K562 (cell line): ENCODE results near the gene ZNF362. TPM values are rescaled to one million over a fixed set of nuclear protein-coding genes. Genes with fewer than 3 reads are reported as not detected.
A peak's percentile ranks its signal among the peaks of the same experiment; 100 is the strongest.

ENCODE experiments used
- ATAC-seq: fragments of 200-7000 bp; cut with Tn5 transposase; 3 replicates; pipeline ENCODE4 v1.9.1; 2020; ENCODE audit warnings: moderate library complexity
- BruUV-seq: library from RNA; stranded (reverse); fragments of 400-500 nt; replicated peaks from 2 replicates; lab custom pipeline; 2021; lab: Mats Ljungman, UMichigan
- CTCF ChIA-PET: fragments of 300-600 bp; formaldehyde crosslinking; extraction: SDS; loops from one replicate; lab custom pipeline; 2021; ENCODE audit warnings: low intra/inter-chr PET ratio; lab: Yijun Ruan, JAX
- POLR2A ChIA-PET: fragments of 300-600, 350-650 bp; sonication (Branson Sonifier 250); formaldehyde crosslinking; extraction: SDS; loops from one replicate; lab custom pipeline; 2021; ENCODE audit warnings: antibody characterized with exemption, inconsistent platforms; lab: Yijun Ruan, JAX
- DNase-seq, 4 experiments: peaks; one replicate each; pipeline versions ENCODE4 v3.0.0 to v3.0.0-alpha.2; 2011 to 2018; ENCODE audit warnings: low spot score in 3 of 4, mixed read lengths in 3 of 4; ENCODE audit errors: extremely low read depth in 1 of 4
- FAIRE-seq: peaks from 2 replicates; lab custom pipeline; 2011; peaks lifted over from hg19 to GRCh38; lab: Jason Lieb, UNC
- H2AFZ ChIP-seq: 2 replicates; pipeline ENCODE4 v1.6.0; 2011; ENCODE audit warnings: low read depth, low read length, control low read depth, inconsistent platforms
- H3K27ac ChIP-seq: fragments of 200-600 bp; 3 replicates; pipeline ENCODE4 v1.8.0; 2011; ENCODE audit warnings: low read depth, mild to moderate bottlenecking, control low read depth, inconsistent platforms, low read length, moderate library complexity, mixed read lengths; ENCODE audit errors: extremely low read depth
- H3K27me3 ChIP-seq, 2 experiments: fragments of 300-600 bp in 1 of 2; 2 replicates in 1 of 2; 3 replicates in 1 of 2; pipeline versions ENCODE4 v1.6.0 to v1.8.0; 2011; ENCODE audit warnings: inconsistent platforms in 2 of 2, low read length in 2 of 2, mild to moderate bottlenecking in 1 of 2, mixed read lengths in 1 of 2, moderate library complexity in 1 of 2; ENCODE audit not compliant: control insufficient read depth in 2 of 2, insufficient read depth in 2 of 2
- H3K36me3 ChIP-seq: fragments of 300-600 bp; 3 replicates; pipeline ENCODE4 v1.8.0; 2011; ENCODE audit warnings: mild to moderate bottlenecking, low read length, inconsistent platforms; ENCODE audit not compliant: control insufficient read depth, insufficient read depth
- H3K4me1 ChIP-seq, 2 experiments: fragments of 200-600 bp in 1 of 2; replicated peaks in 1 of 2; 2 replicates in 1 of 2; 3 replicates in 1 of 2; pipeline versions ENCODE4 v1.5.1 to v1.8.0; 2011; ENCODE audit warnings: inconsistent platforms in 2 of 2, low read length in 2 of 2, mild to moderate bottlenecking in 1 of 2, mixed read lengths in 1 of 2, moderate library complexity in 1 of 2; ENCODE audit not compliant: control insufficient read depth in 2 of 2, insufficient read depth in 2 of 2
- H3K4me2 ChIP-seq: 2 replicates; pipeline ENCODE4 v1.6.1; 2011; ENCODE audit warnings: low read length, control low read depth, inconsistent platforms, mixed read lengths; ENCODE audit not compliant: insufficient read depth
- H3K4me3 ChIP-seq: fragments of 200-600 bp; sonication (generic), shearing (Covaris generic); 2 replicates; pipeline ENCODE4 v1.5.1; 2016; ENCODE audit warnings: control low read depth, inconsistent platforms
- H3K79me2 ChIP-seq: fragments of 200-600 bp; 3 replicates; pipeline ENCODE4 v1.8.0; 2011; ENCODE audit warnings: low read length, inconsistent platforms; ENCODE audit not compliant: control insufficient read depth, insufficient read depth
- H3K9ac ChIP-seq, 2 experiments: 2 replicates each; pipeline versions ENCODE4 v1.6.0 to v1.6.1; 2011; ENCODE audit warnings: low read depth in 2 of 2, low read length in 2 of 2, control low read depth in 1 of 2, inconsistent platforms in 1 of 2, mild to moderate bottlenecking in 1 of 2, mixed read lengths in 1 of 2; ENCODE audit not compliant: insufficient read depth in 1 of 2
- H3K9me1 ChIP-seq: one replicate; pipeline ENCODE4 v1.6.0; 2011; ENCODE audit warnings: inconsistent platforms, mild to moderate bottlenecking, low read length, moderate library complexity; ENCODE audit not compliant: control insufficient read depth, insufficient read depth
- H3K9me3 ChIP-seq: replicated peaks from 2 replicates; pipeline ENCODE4 v1.5.1; 2011; ENCODE audit warnings: low read depth, low read length, inconsistent platforms; ENCODE audit not compliant: control insufficient read depth, insufficient read depth
- H4K20me1 ChIP-seq: replicated peaks from 2 replicates; pipeline ENCODE4 v1.6.1; 2011; ENCODE audit warnings: low read length, inconsistent platforms, mixed read lengths; ENCODE audit not compliant: control insufficient read depth, insufficient read depth
- ARID2 ChIP-seq: fragments of 450-650 bp; IDR thresholded peaks from 2 replicates; pipeline ENCODE4 v1.6.1; 2017; ENCODE audit warnings: antibody characterized with exemption, mild to moderate bottlenecking
- CBFA2T2 ChIP-seq: fragments of 450-650 bp; conservative IDR thresholded peaks from 2 replicates; pipeline ENCODE4 v1.6.1; 2017; ENCODE audit warnings: mild to moderate bottlenecking
- CBX3 ChIP-seq, 2 experiments: IDR thresholded peaks; 1 replicate in 1 of 2; 2 replicates in 1 of 2; pipeline ENCODE4 v1.6.1; 2012; ENCODE audit warnings: inconsistent platforms in 2 of 2, low read length in 2 of 2, borderline replicate concordance in 1 of 2, control low read depth in 1 of 2
- EHMT2 ChIP-seq: fragments of 450-650 bp; IDR thresholded peaks from 2 replicates; pipeline ENCODE4 v1.6.1; 2018; ENCODE audit warnings: antibody characterized with exemption
- FOS ChIP-seq: IDR thresholded peaks from 3 replicates; pipeline ENCODE4 v1.6.1; 2011; ENCODE audit not compliant: insufficient read length; ENCODE audit errors: extremely low read depth
- HNRNPH1 ChIP-seq: fragments of 200-400 bp; formaldehyde crosslinking; optimal IDR thresholded peaks from 2 replicates; pipeline ENCODE3; 2017; ENCODE audit warnings: low read depth, mild to moderate bottlenecking, low read length, moderate library complexity
- NFYB ChIP-seq: IDR thresholded peaks from 2 replicates; pipeline ENCODE4 v1.6.1; 2011; ENCODE audit warnings: mild to moderate bottlenecking, moderate library complexity; ENCODE audit not compliant: insufficient read length; ENCODE audit errors: extremely low read depth
- PHF20 ChIP-seq: fragments of 450-650 bp; IDR thresholded peaks from 2 replicates; pipeline ENCODE4 v1.6.1; 2018; ENCODE audit not compliant: partially characterized antibody
- RAD51 ChIP-seq: fragments of 450-650 bp; IDR thresholded peaks from 2 replicates; pipeline ENCODE4 v1.7.1; 2016; ENCODE audit warnings: low read depth, mild to moderate bottlenecking, borderline replicate concordance
- TBP ChIP-seq: optimal IDR thresholded peaks from 2 replicates; pipeline ENCODE3; 2011; ENCODE audit warnings: low read depth, low read length, improper control_type of control experiment
- TFE3 ChIP-seq: fragments of 450-650 bp; formaldehyde crosslinking; IDR thresholded peaks from 2 replicates; pipeline ENCODE4 v1.4.0; 2020; ENCODE audit warnings: mild to moderate bottlenecking, mixed read lengths
- TOE1 ChIP-seq, 2 experiments: fragments of 450-650 bp in 1 of 2; sonication (generic) in 1 of 2; formaldehyde crosslinking in 1 of 2; IDR thresholded peaks; 2 replicates each; pipeline versions ENCODE4 v1.7.1 to v1.8.0; 2016 to 2022; ENCODE audit warnings: borderline replicate concordance in 2 of 2, mild to moderate bottlenecking in 2 of 2, antibody characterized with exemption in 1 of 2, inconsistent platforms in 1 of 2, low read depth in 1 of 2, missing genetic modification reagents in 1 of 2, moderate library complexity in 1 of 2
- YY1 ChIP-seq, 3 experiments: IDR thresholded peaks; 2 replicates each; pipeline ENCODE4 v1.6.1; 2011; ENCODE audit warnings: low read length in 2 of 3, mild to moderate bottlenecking in 2 of 3, moderate library complexity in 2 of 3, borderline replicate concordance in 1 of 3, control low read depth in 1 of 3, low read depth in 1 of 3; ENCODE audit not compliant: insufficient read depth in 3 of 3, insufficient replicate concordance in 2 of 3, control insufficient read depth in 1 of 3, insufficient read length in 1 of 3; ENCODE audit errors: extremely low read depth in 1 of 3
- WGBS: fragments of 100-300 bp; shearing (Covaris generic); methylation state at CpG from one replicate; pipeline ENCODE4 v1.1.6; 2016; ENCODE audit warnings: low coverage, mixed read lengths; ENCODE audit not compliant: insufficient coverage; ENCODE audit errors: missing lambda C conversion rate; 5-methylcytosine and 5-hydroxymethylcytosine counted together
- in situ Hi-C: fragments of 300-500 bp; cut with MboI; formaldehyde crosslinking; loops from 4 replicates; pipeline ENCODE4 v1.15.0; 2018; ENCODE audit warnings: inconsistent platforms, mixed read lengths
- intact Hi-C: fragments of 100-400 bp; cut with micrococcal nuclease; formaldehyde crosslinking; loops from 2 replicates; pipeline ENCODE4 v1.14.2; 2022
- polyA plus RNA-seq, 8 experiments: library from polyadenylated mRNA; depleted of rRNA in 4 of 8; stranded (reverse) in 5 of 8; unstranded in 3 of 8; fragments of >200 nt; fragmentation: Nextera tagmentation in 2 of 8; fragmentation: Illumina TruSeq in 1 of 8; extraction: Ambion mirVana in 2 of 8; extraction: Trizol in 1 of 8; gene quantifications; 2 replicates each; pipeline versions ENCODE4 v1.2.1 to v1.2.3, GENCODE V29; 2011 to 2014; ENCODE audit warnings: inconsistent platforms in 1 of 8, missing spikeins in 1 of 8
- total RNA-seq, 7 experiments: library from RNA; depleted of rRNA in 6 of 7; stranded (reverse); fragments of >200 nt in 6 of 7; fragmentation: Illumina TruSeq in 2 of 7; extraction: Trizol in 2 of 7; gene quantifications; 2 replicates each; pipeline versions ENCODE4 v1.2.1 to v1.2.3, GENCODE V29; 2011 to 2021; ENCODE audit warnings: low replicate concordance in 1 of 7
- TF ChIP-seq, protein P1 (sequence below): sonication (generic); formaldehyde crosslinking; IDR thresholded peaks from 2 replicates; pipeline ENCODE4 v1.9.0; 2022; ENCODE audit warnings: mild to moderate bottlenecking, missing genetic modification reagents
- TF ChIP-seq, protein P2 (sequence below): sonication (generic); formaldehyde crosslinking; IDR thresholded peaks from 2 replicates; pipeline ENCODE4 v1.5.0; 2020; ENCODE audit warnings: missing genetic modification reagents
- TF ChIP-seq, protein P3 (sequence below): fragments of 450-650 bp; IDR thresholded peaks from one replicate; pipeline ENCODE4 v1.6.1; 2018; ENCODE audit warnings: mild to moderate bottlenecking, moderate library complexity; ENCODE audit not compliant: partially characterized antibody

The ZNF362 gene
- total and polyA plus RNA-seq, 9 of the 15 experiments (the other 6 are each of a cell fraction or from before 2014, with no cell fraction given) = 0.01 to 1.1 (median 0.35) TPM; not detected in 1

DNA sequence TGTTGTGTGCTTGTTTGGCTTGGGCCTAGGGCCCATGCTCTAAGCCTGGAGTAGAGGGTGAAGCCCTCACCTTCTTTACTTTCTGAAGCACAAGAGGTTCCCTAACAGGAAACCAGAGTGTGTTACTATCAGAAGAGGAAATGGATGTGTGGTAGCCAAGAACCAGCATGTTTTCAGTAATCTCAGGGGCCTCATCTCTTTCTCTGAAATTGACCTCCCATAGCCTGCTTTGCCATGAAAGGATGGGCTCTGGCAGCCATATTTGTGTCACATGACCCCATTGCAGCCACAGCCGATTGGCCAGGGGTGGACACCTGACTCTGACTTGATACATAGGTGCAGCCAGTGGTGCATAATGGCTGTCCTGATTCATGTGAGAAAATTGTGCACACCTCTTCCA lies 46.0 kb downstream of the ZNF362 start:
- POLR2A ChIA-PET = interaction anchor here (1.2 to 1.3 kb wide), 2 partner anchors 12 to 26 kb away, joined by 3 read pairs; no protein-coding TSS in a partner anchor
- DNase-seq (peak in 3 of 4 experiments; percentile 39 to 56 (median 49)), FAIRE-seq (peak; percentile 74), ATAC-seq (0 out of 3 replicates have a peak, but pooled peaks have one; percentile 20)
- WGBS = 4% methylated on average over 1 of the region's 1 CpG
- intact Hi-C loops (no loop called here), in situ Hi-C loops (no loop called here)
- no TSS peak for BruUV-seq
- Histone ChIP-seq H3K9ac (no peak overlapping the region), H3K4me2 (no peak overlapping the region), H3K36me3 (no peaks in the 10 kb centered on the region), H3K27me3 (peaks cover 6 to 45% of the 10 kb centered on the region in 2 experiments; a peak in 4 of 5 replicates), H2AFZ (no peak overlapping the region), H3K27ac (no peak overlapping the region), H3K9me1 (no peaks in the 10 kb centered on the region), H3K79me2 (no peaks in the 10 kb centered on the region), H4K20me1 (no peaks in the 10 kb centered on the region), H3K4me1 (peaks cover 0 to 14% of the 10 kb centered on the region in 2 experiments; a peak in 1 of 5 replicates), H3K9me3 (no peaks in the 10 kb centered on the region), H3K4me3 (no peak overlapping the region)
- CTCF ChIA-PET = no interaction called here
- peak; percentile 89 for TF ChIP-seq TFE3
- TF ChIP-seq, protein P1, sequence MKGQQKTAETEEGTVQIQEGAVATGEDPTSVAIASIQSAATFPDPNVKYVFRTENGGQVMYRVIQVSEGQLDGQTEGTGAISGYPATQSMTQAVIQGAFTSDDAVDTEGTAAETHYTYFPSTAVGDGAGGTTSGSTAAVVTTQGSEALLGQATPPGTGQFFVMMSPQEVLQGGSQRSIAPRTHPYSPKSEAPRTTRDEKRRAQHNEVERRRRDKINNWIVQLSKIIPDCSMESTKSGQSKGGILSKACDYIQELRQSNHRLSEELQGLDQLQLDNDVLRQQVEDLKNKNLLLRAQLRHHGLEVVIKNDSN = peak; percentile 90
- TF ChIP-seq NFYB = peak; percentile 69
- TF ChIP-seq HNRNPH1 = no peak
- TF ChIP-seq, protein P2, sequence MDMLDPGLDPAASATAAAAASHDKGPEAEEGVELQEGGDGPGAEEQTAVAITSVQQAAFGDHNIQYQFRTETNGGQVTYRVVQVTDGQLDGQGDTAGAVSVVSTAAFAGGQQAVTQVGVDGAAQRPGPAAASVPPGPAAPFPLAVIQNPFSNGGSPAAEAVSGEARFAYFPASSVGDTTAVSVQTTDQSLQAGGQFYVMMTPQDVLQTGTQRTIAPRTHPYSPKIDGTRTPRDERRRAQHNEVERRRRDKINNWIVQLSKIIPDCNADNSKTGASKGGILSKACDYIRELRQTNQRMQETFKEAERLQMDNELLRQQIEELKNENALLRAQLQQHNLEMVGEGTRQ (CRISPR knock-in tag) = peak; percentile 89
- TF ChIP-seq FOS = peak; percentile 9
- TF ChIP-seq ARID2 = no peak
- TF ChIP-seq CBFA2T2 = peak; percentile 52
- peak; percentile 91 for TF ChIP-seq RAD51
- TF ChIP-seq TOE1 (IDR thresholded peaks at IDR 0.05; ENCODE audit: borderline replicate concordance) = peak; percentile 81; the same call in 1 of the 2 replicates
- TF ChIP-seq TOE1 (CRISPR knock-in tag; IDR thresholded peaks at IDR 0.05; ENCODE audit: borderline replicate concordance, low read depth) = no peak
- TF ChIP-seq YY1 (IDR thresholded peaks at IDR 0.05; ENCODE audit: borderline replicate concordance in 1 of 3, control insufficient read depth in 1 of 3, extremely low read depth in 1 of 3, insufficient read depth in 3 of 3, insufficient read length in 1 of 3, insufficient replicate concordance in 2 of 3, low read depth in 1 of 3, low read length in 2 of 3) = peak; percentile 45 to 87 (median 47)
- peak; percentile 51 for TF ChIP-seq PHF20
- no peak for TF ChIP-seq TBP
- TF ChIP-seq CBX3 (IDR thresholded peaks at IDR 0.05; ENCODE audit: borderline replicate concordance in 1 of 2, low read length in 2 of 2) = 0 out of 3 replicates have a peak, but pooled peaks of 1 of the 2 experiments have one; percentile 17
- TF ChIP-seq EHMT2 = peak; percentile 84; the same call in 1 of the 2 replicates
- TF ChIP-seq, protein P3, sequence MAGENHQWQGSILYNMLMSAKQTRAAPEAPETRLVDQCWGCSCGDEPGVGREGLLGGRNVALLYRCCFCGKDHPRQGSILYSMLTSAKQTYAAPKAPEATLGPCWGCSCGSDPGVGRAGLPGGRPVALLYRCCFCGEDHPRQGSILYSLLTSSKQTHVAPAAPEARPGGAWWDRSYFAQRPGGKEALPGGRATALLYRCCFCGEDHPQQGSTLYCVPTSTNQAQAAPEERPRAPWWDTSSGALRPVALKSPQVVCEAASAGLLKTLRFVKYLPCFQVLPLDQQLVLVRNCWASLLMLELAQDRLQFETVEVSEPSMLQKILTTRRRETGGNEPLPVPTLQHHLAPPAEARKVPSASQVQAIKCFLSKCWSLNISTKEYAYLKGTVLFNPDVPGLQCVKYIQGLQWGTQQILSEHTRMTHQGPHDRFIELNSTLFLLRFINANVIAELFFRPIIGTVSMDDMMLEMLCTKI = no peak
